Type B pancreatic cell (in vitro differentiated cells): ENCODE results near the gene MX1. TPM values are rescaled to one million over a fixed set of nuclear protein-coding genes. Genes with fewer than 3 reads are reported as not detected.

ENCODE experiments used
- DNase-seq: peaks from one replicate; pipeline ENCODE4 v3.0.0; 2021; ENCODE audit warnings: mixed read lengths; ENCODE audit not compliant: unreplicated experiment; ENCODE audit errors: extremely low spot score
- H3K27ac Mint-ChIP-seq: 2 replicates; pipeline ENCODE4 v1.8.0; 2021; ENCODE audit warnings: mild to moderate bottlenecking, mixed read lengths
- H3K27me3 Mint-ChIP-seq: 2 replicates; pipeline ENCODE4 v1.8.0; 2021; ENCODE audit warnings: mixed read lengths
- H3K36me3 Mint-ChIP-seq: 2 replicates; pipeline ENCODE4 v1.8.0; 2021; ENCODE audit warnings: mixed read lengths
- H3K4me1 Mint-ChIP-seq: one replicate; pipeline ENCODE4 v1.8.0; 2021; ENCODE audit warnings: mixed read lengths; ENCODE audit not compliant: unreplicated experiment
- H3K4me3 Mint-ChIP-seq: 2 replicates; pipeline ENCODE4 v1.8.0; 2021; ENCODE audit warnings: mild to moderate bottlenecking, mixed read lengths
- H3K9me3 Mint-ChIP-seq: 2 replicates; pipeline ENCODE4 v1.8.0; 2021; ENCODE audit warnings: mixed read lengths
- total RNA-seq: library from RNA; stranded (reverse); gene quantifications from 2 replicates; pipeline ENCODE4 v1.2.1, GENCODE V29; 2021; ENCODE audit warnings: low replicate concordance
- TF ChIP-seq, protein P1 (sequence below): fragments of 200-600 bp; sonication (generic); conservative IDR thresholded peaks from 2 replicates; pipeline ENCODE4 v1.5.0; 2021; ENCODE audit warnings: antibody characterized with exemption, mild to moderate bottlenecking

The MX1 gene
- total RNA-seq, 1 donor from 2014 or later, result 9.8 TPM

DNA sequence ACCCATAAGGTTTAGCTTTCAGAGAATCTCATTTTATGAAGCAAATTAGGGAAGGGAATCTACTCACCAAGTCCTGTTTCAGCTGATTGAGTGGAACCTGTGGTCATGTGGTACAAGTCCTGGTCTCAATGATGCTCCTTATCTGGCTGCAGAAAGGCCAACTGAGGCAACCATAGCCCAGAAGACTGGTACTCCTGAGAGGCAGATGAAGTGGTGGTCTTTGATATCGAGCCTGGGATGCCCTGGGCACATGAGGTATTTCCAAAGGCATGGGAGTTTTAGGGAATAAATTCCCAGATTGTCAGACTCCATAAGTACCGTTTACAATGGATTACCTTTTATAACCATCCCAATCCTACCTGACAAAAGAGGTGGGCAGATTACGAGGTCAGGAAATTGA lies 3.3 kb downstream of the MX1 start:
- peak; percentile 7 for DNase-seq
- Mint-ChIP-seq H3K27me3 (peaks cover 31% of the 10 kb centered on the region), H3K27ac (no peak overlapping the region), H3K4me1 (no peaks in the 10 kb centered on the region), H3K4me3 (no peak overlapping the region), H3K9me3 (peaks cover 1% of the 10 kb centered on the region), H3K36me3 (peaks cover 1% of the 10 kb centered on the region)
- TF ChIP-seq, protein P1, sequence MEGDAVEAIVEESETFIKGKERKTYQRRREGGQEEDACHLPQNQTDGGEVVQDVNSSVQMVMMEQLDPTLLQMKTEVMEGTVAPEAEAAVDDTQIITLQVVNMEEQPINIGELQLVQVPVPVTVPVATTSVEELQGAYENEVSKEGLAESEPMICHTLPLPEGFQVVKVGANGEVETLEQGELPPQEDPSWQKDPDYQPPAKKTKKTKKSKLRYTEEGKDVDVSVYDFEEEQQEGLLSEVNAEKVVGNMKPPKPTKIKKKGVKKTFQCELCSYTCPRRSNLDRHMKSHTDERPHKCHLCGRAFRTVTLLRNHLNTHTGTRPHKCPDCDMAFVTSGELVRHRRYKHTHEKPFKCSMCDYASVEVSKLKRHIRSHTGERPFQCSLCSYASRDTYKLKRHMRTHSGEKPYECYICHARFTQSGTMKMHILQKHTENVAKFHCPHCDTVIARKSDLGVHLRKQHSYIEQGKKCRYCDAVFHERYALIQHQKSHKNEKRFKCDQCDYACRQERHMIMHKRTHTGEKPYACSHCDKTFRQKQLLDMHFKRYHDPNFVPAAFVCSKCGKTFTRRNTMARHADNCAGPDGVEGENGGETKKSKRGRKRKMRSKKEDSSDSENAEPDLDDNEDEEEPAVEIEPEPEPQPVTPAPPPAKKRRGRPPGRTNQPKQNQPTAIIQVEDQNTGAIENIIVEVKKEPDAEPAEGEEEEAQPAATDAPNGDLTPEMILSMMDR, result no peak

GRCh38 chr21:41429925-41430491 lies 4.0 kb downstream of the MX1 start:
- Mint-ChIP-seq H3K27ac (no peak overlapping the region), H3K9me3 (peaks cover 5% of the 10 kb centered on the region), H3K4me3 (no peak overlapping the region), H3K4me1 (no peaks in the 10 kb centered on the region), H3K27me3 (peaks cover 29% of the 10 kb centered on the region), H3K36me3 (peaks cover 8% of the 10 kb centered on the region)
- DNase-seq, result peak; percentile 13
- TF ChIP-seq, protein P1, result no peak

- peak; percentile 31 for DNase-seq
- TF ChIP-seq, protein P1, result no peak
- Mint-ChIP-seq H3K36me3 (peaks cover 18% of the 10 kb centered on the region), H3K9me3 (peaks cover 5% of the 10 kb centered on the region), H3K27ac (no peak overlapping the region), H3K27me3 (peaks cover 17% of the 10 kb centered on the region), H3K4me3 (no peak overlapping the region), H3K4me1 (no peaks in the 10 kb centered on the region)
Observed at GRCh38 chr21:41431788-41432548, 5.9 kb downstream of the MX1 start.

DNA sequence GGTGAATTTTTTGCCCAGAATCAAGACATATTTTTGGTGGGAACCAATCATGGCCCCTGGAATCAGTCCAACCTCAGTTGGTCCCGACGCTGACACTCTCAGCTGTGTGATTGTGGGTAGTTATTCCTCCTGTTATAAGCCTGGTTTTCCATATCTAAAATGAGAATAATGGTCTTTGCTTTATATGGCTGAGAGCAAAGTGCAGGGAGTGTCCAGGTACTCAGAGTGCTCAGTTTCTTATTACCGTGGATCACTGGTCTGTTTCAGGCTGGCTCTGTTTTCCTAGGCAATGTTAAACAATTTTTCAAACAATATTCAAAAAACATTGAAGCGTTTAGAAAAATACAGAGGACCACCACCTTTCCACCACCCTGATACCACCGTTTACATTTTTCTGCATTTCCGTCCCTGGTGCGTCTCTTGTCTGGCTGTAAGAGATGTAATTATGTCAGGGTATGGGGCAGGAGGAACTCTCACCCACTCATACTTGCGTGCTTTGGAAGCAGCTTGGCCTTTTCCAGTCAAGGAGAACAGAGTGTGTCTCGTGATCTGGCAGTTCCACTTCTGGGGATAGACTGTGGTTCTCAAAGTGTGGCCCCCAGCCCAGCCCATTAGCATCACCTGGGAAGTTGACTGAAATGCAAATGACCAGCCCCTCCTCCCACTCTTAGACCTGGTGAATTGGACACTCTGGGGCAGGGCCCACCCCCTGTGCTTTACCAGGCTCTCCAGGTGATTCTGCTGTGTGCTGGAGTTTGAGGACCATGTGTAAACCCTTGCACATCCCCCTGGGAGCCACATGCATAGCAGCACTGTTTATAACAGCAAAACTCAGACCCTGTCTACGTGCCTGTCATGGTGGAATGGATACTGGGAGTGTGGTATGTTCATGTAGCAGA lies 6.8 kb downstream of the MX1 start:
- DNase-seq, result peak; percentile 7
- H3K27ac Mint-ChIP-seq, result no peak overlapping the region
- TF ChIP-seq, protein P1, result no peak
- no peaks in the 10 kb centered on the region for H3K4me1 Mint-ChIP-seq
- H3K9me3 Mint-ChIP-seq, result peaks cover 5% of the 10 kb centered on the region
- H3K27me3 Mint-ChIP-seq, result peaks cover 8% of the 10 kb centered on the region
- peaks cover 18% of the 10 kb centered on the region for H3K36me3 Mint-ChIP-seq
- H3K4me3 Mint-ChIP-seq, result no peak overlapping the region

- H3K27me3 Mint-ChIP-seq, result peaks cover 1% of the 10 kb centered on the region
- no peak overlapping the region for H3K27ac Mint-ChIP-seq
- peaks cover 18% of the 10 kb centered on the region for H3K36me3 Mint-ChIP-seq
- TF ChIP-seq, protein P1, result no peak
- H3K4me3 Mint-ChIP-seq, result no peak overlapping the region
- no peaks in the 10 kb centered on the region for H3K4me1 Mint-ChIP-seq
- DNase-seq, result no peak
- H3K9me3 Mint-ChIP-seq, result peaks cover 5% of the 10 kb centered on the region
Observed at GRCh38 chr21:41433566-41433965, 7.5 kb downstream of the MX1 start.
